ENCODE results near the gene KCNC1. TPM values are rescaled to one million over a fixed set of nuclear protein-coding genes. Genes with fewer than 3 reads are reported as not detected.
A peak's percentile ranks its signal among the peaks of the same experiment; 100 is the strongest.

KCNC1 gene
- total and polyA plus RNA-seq, 9 of the 15 experiments (the other 6 are each of a cell fraction or from before 2014, with no cell fraction given), result 0.05 to 0.08 TPM; not detected in 7

DNA sequence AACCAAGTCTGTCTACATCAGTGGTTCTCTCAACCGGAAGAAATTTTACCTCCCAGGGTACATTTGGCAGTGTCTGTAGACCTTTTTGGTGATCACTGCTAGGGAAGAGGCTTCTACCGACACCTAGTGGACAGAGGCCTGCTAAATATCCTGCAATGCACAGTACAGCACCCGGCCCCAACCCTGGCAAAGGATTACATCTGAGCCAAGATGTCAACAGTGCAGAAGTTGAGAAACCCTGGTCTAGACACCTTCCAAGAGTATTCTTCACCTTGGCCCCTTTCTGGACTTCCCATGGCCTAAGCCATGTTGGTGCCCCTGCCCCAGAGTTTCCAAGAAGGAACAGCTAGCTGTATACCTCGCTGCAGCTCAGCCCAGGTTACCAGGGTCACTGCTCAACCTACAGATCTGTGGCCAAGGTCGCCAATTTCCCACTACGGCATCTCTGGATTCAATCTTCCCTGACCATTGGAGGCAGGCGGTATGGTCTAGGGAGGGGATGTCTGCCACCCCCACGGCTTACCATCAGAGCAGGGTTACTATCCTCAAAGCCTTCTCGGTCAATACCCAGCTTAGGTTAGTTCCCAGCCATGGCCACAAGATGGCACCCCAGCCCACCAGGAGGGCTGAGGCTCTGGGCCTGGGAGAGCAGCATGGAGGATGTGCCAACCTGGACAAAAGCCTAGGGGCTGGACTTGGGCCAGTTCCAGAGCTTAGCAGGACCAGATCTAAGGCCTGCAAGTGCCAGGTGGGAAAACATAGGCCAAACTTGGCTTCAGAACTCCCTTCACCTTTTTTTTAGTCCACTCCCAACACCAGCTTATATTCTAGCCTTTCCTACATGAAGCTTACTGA, 3.7 kb upstream of the KCNC1 start:
- in situ Hi-C loops (cut with MboI), result no loop called here
- Histone ChIP-seq H3K9ac (ENCODE audit: insufficient read depth in 1 of 2, low read depth in 2 of 2, low read length in 2 of 2) (no peak overlapping the region), H3K27ac (ENCODE audit: extremely low read depth, low read depth, low read length) (no peak overlapping the region), H3K36me3 (ENCODE audit: control insufficient read depth, insufficient read depth, low read length) (no peaks in the 10 kb centered on the region), H4K20me1 (replicated peaks; ENCODE audit: control insufficient read depth, insufficient read depth, low read length) (peaks cover 16% of the 10 kb centered on the region; the same call in 1 of the 2 replicates), H3K4me3 (no peak overlapping the region), H3K9me3 (replicated peaks; ENCODE audit: control insufficient read depth, insufficient read depth, low read depth, low read length) (no peaks in the 10 kb centered on the region), H3K4me1 (replicated peaks in 1 of 2; ENCODE audit: control insufficient read depth in 2 of 2, insufficient read depth in 2 of 2, low read length in 2 of 2) (peaks cover 0 to 12% of the 10 kb centered on the region in 2 experiments; a peak in 2 of 5 replicates), H2AFZ (ENCODE audit: low read depth, low read length) (no peak overlapping the region), H3K4me2 (ENCODE audit: insufficient read depth, low read length) (no peak overlapping the region), H3K9me1 (ENCODE audit: control insufficient read depth, insufficient read depth, low read length) (no peaks in the 10 kb centered on the region), H3K27me3 (ENCODE audit: control insufficient read depth in 2 of 2, insufficient read depth in 2 of 2, low read length in 2 of 2) (peaks cover 0 to 18% of the 10 kb centered on the region in 2 experiments; a peak in 2 of 5 replicates), H3K79me2 (ENCODE audit: control insufficient read depth, insufficient read depth, low read length) (no peaks in the 10 kb centered on the region)
- WGBS (ENCODE audit: insufficient coverage, low coverage, missing lambda C conversion rate), result 2% methylated on average over 9 of the region's 9 CpGs
- peak; percentile 75 to 83 (median 78) for DNase-seq (ENCODE audit: extremely low read depth in 1 of 4, low spot score in 3 of 4)
- peak; percentile 97 for ATAC-seq
- intact Hi-C loops (cut with micrococcal nuclease), result loop anchor here (1.0 to 10.0 kb wide), 3 partner anchors 133 to 248 kb away; no protein-coding TSS in a partner anchor
- ChIA-PET POLR2A (interaction anchor here (0.5 to 1.2 kb wide), 7 partner anchors 12 to 262 kb away, joined by 3 to 7 read pairs (median 4); no protein-coding TSS in a partner anchor), CTCF (ENCODE audit: low intra/inter-chr PET ratio) (interaction anchor here (0.5 to 2.1 kb wide), 11 partner anchors 13 to 992 kb away, joined by 3 to 14 read pairs (median 4); no protein-coding TSS in a partner anchor)
- BruUV-seq (replicated peaks), result no TSS peak
- peak; percentile 88 for FAIRE-seq
- no peak for TF ChIP-seq PML (IDR thresholded peaks at IDR 0.05; ENCODE audit: low read length)
- no peak for TF ChIP-seq ETV6 (IDR thresholded peaks at IDR 0.05; ENCODE audit: borderline replicate concordance in 1 of 2, low read depth in 2 of 2, low read length in 1 of 2)
- TF ChIP-seq ETV6 (CRISPR knock-in tag; IDR thresholded peaks at IDR 0.05; ENCODE audit: borderline replicate concordance), result no peak
- peak; percentile 71 to 84 for TF ChIP-seq RAD21 (CRISPR knock-in tag; conservative IDR thresholded peaks at IDR 0.05 in 1 of 2, IDR thresholded peaks at IDR 0.05 in 1 of 2)
- no peak for TF ChIP-seq ZNF12 (CRISPR knock-in tag; IDR thresholded peaks at IDR 0.05)
- TF ChIP-seq RB1 (IDR thresholded peaks at IDR 0.05; ENCODE audit: low read depth), result peak; percentile 36; the same call in 1 of the 2 replicates
- no peak for TF ChIP-seq POLR2AphosphoS5 (IDR thresholded peaks at IDR 0.05; ENCODE audit: control insufficient read depth, insufficient read depth, low read depth, low read length)
- no peak for TF ChIP-seq ZSCAN32 (CRISPR knock-in tag; IDR thresholded peaks at IDR 0.05)
- TF ChIP-seq, protein P1, sequence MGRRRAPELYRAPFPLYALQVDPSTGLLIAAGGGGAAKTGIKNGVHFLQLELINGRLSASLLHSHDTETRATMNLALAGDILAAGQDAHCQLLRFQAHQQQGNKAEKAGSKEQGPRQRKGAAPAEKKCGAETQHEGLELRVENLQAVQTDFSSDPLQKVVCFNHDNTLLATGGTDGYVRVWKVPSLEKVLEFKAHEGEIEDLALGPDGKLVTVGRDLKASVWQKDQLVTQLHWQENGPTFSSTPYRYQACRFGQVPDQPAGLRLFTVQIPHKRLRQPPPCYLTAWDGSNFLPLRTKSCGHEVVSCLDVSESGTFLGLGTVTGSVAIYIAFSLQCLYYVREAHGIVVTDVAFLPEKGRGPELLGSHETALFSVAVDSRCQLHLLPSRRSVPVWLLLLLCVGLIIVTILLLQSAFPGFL (CRISPR knock-in tag; IDR thresholded peaks at IDR 0.05), result no peak
- no peak for TF ChIP-seq ELF2 (CRISPR knock-in tag; IDR thresholded peaks at IDR 0.05)
- TF ChIP-seq ELF1 (tag; IDR thresholded peaks at IDR 0.05), result no peak
- TF ChIP-seq, protein P2, sequence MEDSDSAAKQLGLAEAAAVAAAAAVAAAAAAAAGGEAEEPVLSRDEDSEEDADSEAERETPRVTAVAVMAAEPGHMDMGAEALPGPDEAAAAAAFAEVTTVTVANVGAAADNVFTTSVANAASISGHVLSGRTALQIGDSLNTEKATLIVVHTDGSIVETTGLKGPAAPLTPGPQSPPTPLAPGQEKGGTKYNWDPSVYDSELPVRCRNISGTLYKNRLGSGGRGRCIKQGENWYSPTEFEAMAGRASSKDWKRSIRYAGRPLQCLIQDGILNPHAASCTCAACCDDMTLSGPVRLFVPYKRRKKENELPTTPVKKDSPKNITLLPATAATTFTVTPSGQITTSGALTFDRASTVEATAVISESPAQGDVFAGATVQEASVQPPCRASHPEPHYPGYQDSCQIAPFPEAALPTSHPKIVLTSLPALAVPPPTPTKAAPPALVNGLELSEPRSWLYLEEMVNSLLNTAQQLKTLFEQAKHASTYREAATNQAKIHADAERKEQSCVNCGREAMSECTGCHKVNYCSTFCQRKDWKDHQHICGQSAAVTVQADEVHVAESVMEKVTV (CRISPR knock-in tag; IDR thresholded peaks at IDR 0.05), result peak; percentile 49; the same call in 1 of the 2 replicates
- TF ChIP-seq FOXA1 (IDR thresholded peaks at IDR 0.05; ENCODE audit: borderline replicate concordance), result no peak
- TF ChIP-seq EZH2 (IDR thresholded peaks at IDR 0.05; ENCODE audit: borderline replicate concordance, low read depth, low read length), result no peak
- no peak for TF ChIP-seq E2F3 (CRISPR knock-in tag; IDR thresholded peaks at IDR 0.05)
- TF ChIP-seq ZNF408 (CRISPR knock-in tag; IDR thresholded peaks at IDR 0.05; ENCODE audit: low read depth), result no peak
- TF ChIP-seq HNRNPUL1 (IDR thresholded peaks at IDR 0.05; ENCODE audit: low read length), result no peak

Measured in K562 (cell line).